HEK293 (cell line): Measurements from ENCODE around the gene PRKAG3.

Experiments
- ELK4 ChIP-seq: IDR thresholded peaks from 2 replicates; pipeline ENCODE4 v1.6.1; 2011; ENCODE audit warnings: mild to moderate bottlenecking, low read depth, low read length, borderline replicate concordance
- ZNF148 ChIP-seq: fragments of 450-650 bp; formaldehyde crosslinking; IDR thresholded peaks from 2 replicates; pipeline ENCODE4 v1.5.0; 2017; ENCODE audit warnings: missing biosample characterization, missing genetic modification characterization, borderline replicate concordance
- ZNF433 ChIP-seq: fragments of 450-650 bp; formaldehyde crosslinking; IDR thresholded peaks from 2 replicates; pipeline ENCODE4 v1.5.1; 2016; ENCODE audit warnings: missing biosample characterization, missing genetic modification characterization, low read depth
- TF ChIP-seq, protein P1 (sequence below): fragments of 450-650 bp; formaldehyde crosslinking; IDR thresholded peaks from 2 replicates; pipeline ENCODE4 v1.5.1; 2016; ENCODE audit warnings: missing biosample characterization, missing genetic modification characterization

DNA sequence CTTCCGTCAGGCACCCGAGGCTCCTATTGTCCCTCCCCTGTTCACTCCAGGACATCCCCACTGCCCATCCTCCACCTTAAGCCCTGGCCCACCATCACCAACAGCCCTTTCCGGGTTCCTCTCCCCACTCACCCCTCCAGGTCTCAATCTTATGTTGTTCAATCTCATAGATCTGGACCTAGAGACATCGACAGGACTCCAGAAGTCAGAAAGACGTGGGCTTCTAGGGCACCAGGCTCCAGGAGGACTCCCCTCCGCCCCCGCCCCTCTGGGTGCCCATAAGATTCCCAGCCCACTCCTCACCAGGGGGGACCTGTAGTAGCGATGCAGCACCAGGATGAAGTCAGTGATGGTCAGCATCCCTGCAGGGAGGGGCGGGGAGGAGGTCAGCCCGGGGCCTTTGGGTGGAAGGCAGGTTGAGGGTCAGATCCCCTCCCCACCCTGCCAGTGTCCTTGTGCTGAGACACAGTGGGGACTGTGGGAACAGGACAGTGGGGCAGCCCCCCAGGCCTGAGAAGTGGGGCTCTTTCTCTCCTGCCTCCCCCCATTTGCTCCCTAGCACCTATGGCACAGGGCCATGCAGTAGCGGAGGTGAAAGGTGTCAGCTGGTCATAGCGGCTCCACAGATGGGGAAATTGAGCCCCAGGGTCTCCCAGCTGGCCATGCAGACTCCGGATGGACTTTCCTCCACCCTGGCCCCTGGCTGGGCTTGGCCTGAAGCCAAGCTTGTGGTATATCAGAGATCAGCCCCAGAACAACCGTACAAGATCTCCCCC is 3.7 kb downstream of the PRKAG3 start:
- TF ChIP-seq ZNF148: no peak
- TF ChIP-seq ZNF433: no peak
- TF ChIP-seq, protein P1, sequence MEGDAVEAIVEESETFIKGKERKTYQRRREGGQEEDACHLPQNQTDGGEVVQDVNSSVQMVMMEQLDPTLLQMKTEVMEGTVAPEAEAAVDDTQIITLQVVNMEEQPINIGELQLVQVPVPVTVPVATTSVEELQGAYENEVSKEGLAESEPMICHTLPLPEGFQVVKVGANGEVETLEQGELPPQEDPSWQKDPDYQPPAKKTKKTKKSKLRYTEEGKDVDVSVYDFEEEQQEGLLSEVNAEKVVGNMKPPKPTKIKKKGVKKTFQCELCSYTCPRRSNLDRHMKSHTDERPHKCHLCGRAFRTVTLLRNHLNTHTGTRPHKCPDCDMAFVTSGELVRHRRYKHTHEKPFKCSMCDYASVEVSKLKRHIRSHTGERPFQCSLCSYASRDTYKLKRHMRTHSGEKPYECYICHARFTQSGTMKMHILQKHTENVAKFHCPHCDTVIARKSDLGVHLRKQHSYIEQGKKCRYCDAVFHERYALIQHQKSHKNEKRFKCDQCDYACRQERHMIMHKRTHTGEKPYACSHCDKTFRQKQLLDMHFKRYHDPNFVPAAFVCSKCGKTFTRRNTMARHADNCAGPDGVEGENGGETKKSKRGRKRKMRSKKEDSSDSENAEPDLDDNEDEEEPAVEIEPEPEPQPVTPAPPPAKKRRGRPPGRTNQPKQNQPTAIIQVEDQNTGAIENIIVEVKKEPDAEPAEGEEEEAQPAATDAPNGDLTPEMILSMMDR (tag by site-specific recombination): no peak
- TF ChIP-seq ELK4: no peak
